ENCODE results near the gene ST8SIA1.

DNA sequence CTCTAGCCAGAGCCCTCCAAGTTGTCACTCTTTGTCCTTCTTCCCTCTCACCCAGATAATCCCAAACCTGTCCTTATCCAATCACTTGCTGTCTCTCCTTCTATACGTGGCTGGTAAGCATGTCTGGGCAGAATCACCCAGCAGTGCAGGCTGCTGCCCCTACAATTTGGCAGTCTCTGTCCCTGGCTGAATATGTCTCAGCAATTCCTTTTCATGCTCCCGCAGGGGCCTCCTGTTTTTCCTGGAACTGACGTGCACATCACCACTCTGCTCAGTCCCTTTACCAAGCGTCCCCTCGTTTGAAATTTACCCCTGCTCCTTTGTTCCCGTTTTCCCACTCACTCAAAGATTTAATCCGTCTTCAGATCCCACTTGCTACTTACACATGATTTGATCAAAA, 80.0 kb downstream of the ST8SIA1 start:
- TF ChIP-seq YY1 (IDR thresholded peaks at IDR 0.05; ENCODE audit: insufficient read depth, insufficient read length) (no peak), ZNF274 (IDR thresholded peaks at IDR 0.05; ENCODE audit: low read depth, low read length) (no peak)
